Upper lobe of left lung (tissue), 4 donors: ENCODE data around the gene SIAH1.

ENCODE experiments used
- EP300 ChIP-seq, 4 donors: sonication (generic); formaldehyde crosslinking; IDR thresholded peaks; one replicate each; pipeline ENCODE4 v1.5.1; 2017; ENCODE audit warnings: antibody characterized with exemption in 4 of 4, control low read depth in 2 of 4
- POLR2A ChIP-seq, 4 donors: fragments of 450-650 bp; IDR thresholded peaks; one replicate each; pipeline ENCODE4 v1.5.1; 2016 to 2017; ENCODE audit warnings: antibody characterized with exemption in 4 of 4, mild to moderate bottlenecking in 2 of 4
- POLR2AphosphoS5 ChIP-seq, 2 donors: sonication (generic); formaldehyde crosslinking; IDR thresholded peaks; one replicate each; pipeline ENCODE4 v1.5.1; 2017; ENCODE audit warnings: antibody characterized with exemption in 2 of 2
- TF ChIP-seq, protein P1 (sequence below), 6 experiments: fragments of 450-650 bp in 4 of 6; fragments of 200-600 bp in 2 of 6; sonication (generic) in 2 of 6; IDR thresholded peaks; one replicate each; pipeline ENCODE4 v1.5.1; 2016 to 2019; ENCODE audit warnings: antibody characterized with exemption in 6 of 6

DNA sequence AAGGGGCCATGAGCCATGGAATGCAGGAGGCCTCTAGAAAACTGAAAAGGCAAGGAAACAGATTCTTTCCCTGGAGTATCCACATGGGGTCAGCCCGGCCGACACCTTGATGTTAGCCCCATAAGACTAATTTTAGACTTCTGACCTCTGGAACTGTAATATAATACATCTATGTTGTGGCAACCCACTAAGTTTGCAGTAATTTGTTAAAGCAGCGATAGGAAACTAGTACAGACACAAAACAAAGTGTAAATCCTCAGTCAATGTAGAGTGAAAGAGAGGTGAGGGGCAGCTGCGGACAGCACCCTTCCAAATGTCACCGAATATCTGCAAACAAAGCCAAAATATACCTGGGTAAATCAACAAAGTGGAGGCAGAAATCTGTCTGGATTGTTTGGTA, 7.2 kb upstream of the SIAH1 start:
- TF ChIP-seq POLR2AphosphoS5 (IDR thresholded peaks at IDR 0.05) (no peak), POLR2A (IDR thresholded peaks at IDR 0.05) (no peak), EP300 (IDR thresholded peaks at IDR 0.05) (no peak)
- TF ChIP-seq, protein P1, sequence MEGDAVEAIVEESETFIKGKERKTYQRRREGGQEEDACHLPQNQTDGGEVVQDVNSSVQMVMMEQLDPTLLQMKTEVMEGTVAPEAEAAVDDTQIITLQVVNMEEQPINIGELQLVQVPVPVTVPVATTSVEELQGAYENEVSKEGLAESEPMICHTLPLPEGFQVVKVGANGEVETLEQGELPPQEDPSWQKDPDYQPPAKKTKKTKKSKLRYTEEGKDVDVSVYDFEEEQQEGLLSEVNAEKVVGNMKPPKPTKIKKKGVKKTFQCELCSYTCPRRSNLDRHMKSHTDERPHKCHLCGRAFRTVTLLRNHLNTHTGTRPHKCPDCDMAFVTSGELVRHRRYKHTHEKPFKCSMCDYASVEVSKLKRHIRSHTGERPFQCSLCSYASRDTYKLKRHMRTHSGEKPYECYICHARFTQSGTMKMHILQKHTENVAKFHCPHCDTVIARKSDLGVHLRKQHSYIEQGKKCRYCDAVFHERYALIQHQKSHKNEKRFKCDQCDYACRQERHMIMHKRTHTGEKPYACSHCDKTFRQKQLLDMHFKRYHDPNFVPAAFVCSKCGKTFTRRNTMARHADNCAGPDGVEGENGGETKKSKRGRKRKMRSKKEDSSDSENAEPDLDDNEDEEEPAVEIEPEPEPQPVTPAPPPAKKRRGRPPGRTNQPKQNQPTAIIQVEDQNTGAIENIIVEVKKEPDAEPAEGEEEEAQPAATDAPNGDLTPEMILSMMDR (IDR thresholded peaks at IDR 0.05), result no peak
